ENCODE data around the gene SRGAP2.
A peak's percentile ranks its signal among the peaks of the same experiment; 100 is the strongest.
"Not testable (repeated sequence)": the region's sequence is repeated elsewhere in the genome, so short reads cannot be mapped to it uniquely, and the experiment has no call there.

SRGAP2 gene

DNA sequence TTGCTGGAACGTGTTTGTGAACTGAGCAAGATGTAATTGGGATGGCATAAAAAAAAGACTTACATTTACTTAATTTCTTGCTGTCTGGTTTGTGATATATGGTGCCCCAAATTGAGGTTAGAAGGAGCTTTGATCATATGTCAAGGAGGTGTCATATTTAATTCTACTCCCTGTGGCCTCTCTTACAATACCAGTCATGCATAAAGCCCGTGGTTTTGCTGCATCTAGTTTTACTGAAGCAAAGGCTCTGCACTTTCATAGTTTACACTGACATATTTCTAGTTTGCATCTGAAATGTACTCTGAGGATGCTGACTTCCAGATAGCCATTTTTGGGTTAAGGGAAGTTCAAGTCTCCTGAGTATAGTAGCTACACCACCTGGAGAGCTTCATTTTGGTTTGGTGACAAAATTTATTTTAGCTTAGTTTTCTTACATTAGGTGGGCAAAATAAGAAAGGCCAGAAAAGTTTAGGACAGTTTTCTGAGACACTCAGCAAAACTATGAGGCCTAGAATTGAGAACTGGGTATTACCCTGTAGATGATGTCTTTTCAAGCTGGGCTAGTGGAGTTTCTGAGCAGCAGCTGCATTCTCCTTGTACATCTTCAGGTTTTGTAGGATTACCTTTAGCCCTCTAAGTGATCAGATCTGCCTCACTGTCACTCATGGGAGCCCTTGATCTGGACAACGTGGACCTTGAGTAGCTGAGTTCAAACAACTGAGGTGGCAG lies 47.8 kb downstream of the SRGAP2 start:
- DNase-seq (ENCODE audit: low spot score), result not testable (repeated sequence)

- peak; percentile 25 for DNase-seq (ENCODE audit: low spot score)
Observed at GRCh38 chr1:206252680-206253335, 49.5 kb downstream of the SRGAP2 start.
